ENCODE data around the gene CCDC85B.

- TF ChIP-seq BRCA1 (CRISPR knock-in tag; IDR thresholded peaks at IDR 0.05) (no peak), ZNF207 (IDR thresholded peaks at IDR 0.05; ENCODE audit: borderline replicate concordance) (no peak), ZNF720 (CRISPR knock-in tag; IDR thresholded peaks at IDR 0.05) (no peak), JUND (CRISPR knock-in tag; IDR thresholded peaks at IDR 0.05) (no peak), NR2C2 (CRISPR knock-in tag; IDR thresholded peaks at IDR 0.05; ENCODE audit: borderline replicate concordance) (no peak), ZNF547 (CRISPR knock-in tag; IDR thresholded peaks at IDR 0.05) (no peak), ZBTB7A (CRISPR knock-in tag; IDR thresholded peaks at IDR 0.05) (no peak)
- TF ChIP-seq, protein P1, sequence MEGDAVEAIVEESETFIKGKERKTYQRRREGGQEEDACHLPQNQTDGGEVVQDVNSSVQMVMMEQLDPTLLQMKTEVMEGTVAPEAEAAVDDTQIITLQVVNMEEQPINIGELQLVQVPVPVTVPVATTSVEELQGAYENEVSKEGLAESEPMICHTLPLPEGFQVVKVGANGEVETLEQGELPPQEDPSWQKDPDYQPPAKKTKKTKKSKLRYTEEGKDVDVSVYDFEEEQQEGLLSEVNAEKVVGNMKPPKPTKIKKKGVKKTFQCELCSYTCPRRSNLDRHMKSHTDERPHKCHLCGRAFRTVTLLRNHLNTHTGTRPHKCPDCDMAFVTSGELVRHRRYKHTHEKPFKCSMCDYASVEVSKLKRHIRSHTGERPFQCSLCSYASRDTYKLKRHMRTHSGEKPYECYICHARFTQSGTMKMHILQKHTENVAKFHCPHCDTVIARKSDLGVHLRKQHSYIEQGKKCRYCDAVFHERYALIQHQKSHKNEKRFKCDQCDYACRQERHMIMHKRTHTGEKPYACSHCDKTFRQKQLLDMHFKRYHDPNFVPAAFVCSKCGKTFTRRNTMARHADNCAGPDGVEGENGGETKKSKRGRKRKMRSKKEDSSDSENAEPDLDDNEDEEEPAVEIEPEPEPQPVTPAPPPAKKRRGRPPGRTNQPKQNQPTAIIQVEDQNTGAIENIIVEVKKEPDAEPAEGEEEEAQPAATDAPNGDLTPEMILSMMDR (CRISPR knock-in tag; IDR thresholded peaks at IDR 0.05) = peak; percentile 18; the same call in 1 of the 2 replicates
These were observed 18.5 kb upstream of the CCDC85B start for GRCh38 chr11:65871811-65872548.

Measured in HepG2 (cell line).